NCI-H1092 treated with DMSO at 0.1 percent for 48 hours (cell line): ENCODE data around the gene FAH.

Experiments used
- DNase-seq: peaks from one replicate; lab custom pipeline; 2025; lab: John Stamatoyannopoulos, UW

FAH gene

DNA sequence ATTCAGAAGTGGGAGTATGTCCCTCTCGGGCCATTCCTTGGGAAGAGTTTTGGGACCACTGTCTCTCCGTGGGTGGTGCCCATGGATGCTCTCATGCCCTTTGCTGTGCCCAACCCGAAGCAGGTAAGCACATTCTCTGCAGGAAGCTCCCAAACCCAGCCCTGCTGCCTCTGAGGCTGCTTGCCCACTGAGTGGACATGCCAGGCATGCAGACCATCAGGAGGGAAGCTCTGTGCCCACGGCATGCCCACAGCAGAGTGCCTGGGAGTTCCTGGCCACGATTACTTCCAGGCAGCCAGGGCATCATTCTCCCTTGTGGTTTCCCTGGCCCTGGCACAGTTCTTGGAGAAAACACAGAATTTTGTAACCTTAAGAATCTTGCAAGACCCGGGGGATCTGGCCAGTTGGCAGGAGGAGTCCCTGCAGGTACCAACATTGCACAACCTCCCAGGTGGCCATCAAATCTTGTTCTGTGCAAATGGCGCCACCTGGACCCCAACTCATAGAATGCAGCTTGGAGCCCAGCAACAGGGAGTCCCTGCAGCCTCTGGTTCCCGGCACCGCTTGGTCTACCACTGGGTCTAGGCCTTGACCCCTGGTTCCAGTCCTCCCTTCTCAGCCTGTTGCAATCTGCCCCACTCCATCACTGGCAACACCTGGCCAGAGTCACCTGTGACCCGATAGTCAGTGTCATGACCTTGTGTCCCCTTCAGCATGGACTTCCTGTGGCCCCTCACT lies 20.4 kb downstream of the FAH start:
- peak; percentile 51 for DNase-seq

DNA sequence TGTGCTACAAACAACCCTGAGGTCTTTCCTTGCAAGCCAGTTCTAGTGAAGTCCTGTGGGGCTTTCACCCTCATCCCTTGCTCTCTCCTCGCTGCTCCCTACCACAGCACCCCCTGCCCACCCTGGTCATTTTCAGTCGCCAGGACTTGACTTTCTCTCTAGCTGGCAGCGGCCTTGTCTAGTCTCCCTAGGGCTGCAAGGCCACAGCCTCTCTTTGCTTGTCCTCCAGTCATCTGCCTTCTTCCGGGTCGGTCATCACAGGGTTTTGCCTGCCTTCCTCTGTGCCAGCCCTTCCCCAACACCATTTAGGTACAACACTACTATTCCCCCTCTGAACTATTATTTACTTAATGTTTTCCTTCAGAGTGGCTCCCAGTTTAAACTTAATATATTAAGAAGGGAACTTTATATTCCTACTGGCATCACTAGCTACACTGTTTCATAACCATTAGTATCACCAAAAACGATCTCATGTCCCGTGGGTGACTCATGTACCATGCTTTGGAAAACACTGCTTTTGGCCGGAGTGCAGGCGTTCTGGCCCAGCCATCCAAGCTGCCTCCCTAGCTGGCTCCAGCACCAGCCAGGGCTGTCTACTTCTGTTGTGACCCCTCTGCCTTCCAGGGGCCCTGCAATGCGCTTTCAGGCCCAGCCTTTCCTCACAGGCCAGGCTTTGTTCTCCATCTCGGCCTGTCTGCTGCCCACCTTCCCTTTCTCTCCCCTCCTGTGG lies 21.4 kb downstream of the FAH start:
- DNase-seq, result no peak

- DNase-seq, result no peak
These were observed 22.6 kb downstream of the FAH start for GRCh38 chr15:80175436-80175835.

DNA sequence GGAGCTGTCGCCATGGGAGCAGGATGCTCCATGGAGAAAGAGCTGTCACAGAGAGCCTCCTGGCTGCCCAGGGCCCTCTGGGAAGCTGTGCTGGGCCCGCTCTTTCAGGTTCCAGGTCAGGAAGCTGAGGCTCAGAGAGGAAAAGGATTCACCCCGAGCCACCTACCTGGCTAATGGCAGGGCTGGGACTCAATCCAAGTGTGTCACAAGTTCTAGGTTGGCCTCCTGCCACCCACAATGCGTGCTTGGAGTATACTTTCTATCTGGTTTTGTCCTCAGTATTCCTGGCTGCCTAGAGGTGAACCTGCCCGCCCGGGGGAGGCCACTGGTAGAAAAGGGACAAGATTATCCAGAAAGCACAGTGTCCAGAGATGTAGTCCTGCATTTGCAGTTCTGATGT lies 23.6 kb downstream of the FAH start:
- DNase-seq, result no peak

- no peak for DNase-seq
These were observed 24.4 kb downstream of the FAH start for GRCh38 chr15:80177156-80177555.

GRCh38 chr15:80179025-80179759 lies 26.4 kb downstream of the FAH start:
- DNase-seq, result no peak

GRCh38 chr15:80179935-80180334 lies 27.1 kb downstream of the FAH start:
- DNase-seq, result no peak

DNA sequence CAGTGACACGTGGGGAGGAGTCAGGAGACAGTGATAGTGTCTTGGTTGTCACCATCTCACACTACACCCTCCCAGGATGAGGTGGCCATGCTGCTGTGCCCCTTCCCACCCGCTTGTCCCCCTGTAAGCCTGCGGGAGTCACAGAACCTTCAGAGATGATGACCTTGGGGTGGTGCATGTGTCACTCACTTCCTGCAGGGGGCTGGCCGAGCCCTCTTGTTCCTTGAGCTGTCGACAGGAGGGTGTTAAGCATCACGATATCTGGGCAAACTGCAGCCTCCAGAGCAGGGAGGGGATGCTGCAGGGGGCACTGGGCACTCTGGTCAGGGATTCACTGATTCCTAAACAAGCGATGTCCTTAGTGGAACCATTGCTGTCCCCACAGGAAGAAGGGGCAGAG lies 27.7 kb downstream of the FAH start:
- DNase-seq, result no peak

DNA sequence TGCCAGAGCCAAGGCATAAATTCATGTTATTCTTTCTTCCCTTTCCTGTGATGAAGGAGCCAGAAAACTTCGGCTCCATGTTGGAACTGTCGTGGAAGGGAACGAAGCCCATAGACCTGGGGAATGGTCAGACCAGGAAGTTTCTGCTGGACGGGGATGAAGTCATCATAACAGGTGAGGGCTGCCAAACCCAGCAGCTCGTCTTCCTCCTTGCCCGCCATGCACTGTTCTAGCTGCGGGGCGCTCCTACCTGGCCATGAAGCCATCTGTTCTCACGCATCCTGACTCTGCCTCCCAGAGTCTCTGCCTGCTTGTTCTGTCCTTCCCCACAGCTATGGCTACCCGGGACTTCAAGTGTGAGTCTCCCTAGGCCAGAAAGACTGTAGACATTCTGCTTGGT lies 28.2 kb downstream of the FAH start:
- no peak for DNase-seq

GRCh38 chr15:80182611-80183261 lies 29.9 kb downstream of the FAH start:
- DNase-seq, result no peak

DNA sequence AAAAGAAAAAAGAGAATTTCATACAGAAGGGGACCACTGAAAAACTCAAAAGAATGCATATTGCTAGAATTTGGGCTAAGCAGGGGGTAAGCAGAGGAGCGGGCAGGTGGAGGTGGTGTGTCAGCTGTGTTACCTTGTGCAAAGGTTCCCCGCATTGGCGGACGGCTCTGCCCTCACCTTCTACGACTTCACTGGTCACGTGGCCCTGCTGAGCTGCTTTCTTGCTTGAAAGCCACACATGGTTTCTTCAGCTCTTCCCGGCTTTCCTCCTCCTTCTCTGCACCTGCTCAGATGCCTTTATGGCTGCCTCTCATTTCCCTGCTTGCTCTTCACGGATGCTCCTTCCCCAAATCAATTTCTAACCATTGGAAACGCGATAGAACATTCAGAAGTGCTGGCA lies 30.5 kb downstream of the FAH start:
- DNase-seq, result no peak

DNA sequence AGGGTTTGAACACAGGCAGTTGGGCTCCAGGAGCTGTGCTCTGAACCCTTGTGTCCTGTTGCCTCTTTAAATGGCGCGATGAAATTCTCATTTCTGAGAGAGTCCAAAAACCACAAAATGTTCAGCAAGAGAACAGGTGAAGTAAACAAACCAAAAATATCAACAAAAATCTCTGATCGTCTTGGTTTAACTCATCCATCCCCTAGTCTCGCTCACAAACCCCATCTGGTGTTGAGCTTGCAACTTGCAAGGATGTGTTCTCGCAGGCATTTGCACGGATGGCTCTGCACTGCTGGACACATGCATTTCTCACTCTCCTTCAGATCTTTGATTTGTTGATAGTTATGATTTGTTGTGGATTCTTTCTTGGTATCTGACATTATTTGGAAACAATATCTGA lies 31.1 kb downstream of the FAH start:
- DNase-seq, result no peak

DNA sequence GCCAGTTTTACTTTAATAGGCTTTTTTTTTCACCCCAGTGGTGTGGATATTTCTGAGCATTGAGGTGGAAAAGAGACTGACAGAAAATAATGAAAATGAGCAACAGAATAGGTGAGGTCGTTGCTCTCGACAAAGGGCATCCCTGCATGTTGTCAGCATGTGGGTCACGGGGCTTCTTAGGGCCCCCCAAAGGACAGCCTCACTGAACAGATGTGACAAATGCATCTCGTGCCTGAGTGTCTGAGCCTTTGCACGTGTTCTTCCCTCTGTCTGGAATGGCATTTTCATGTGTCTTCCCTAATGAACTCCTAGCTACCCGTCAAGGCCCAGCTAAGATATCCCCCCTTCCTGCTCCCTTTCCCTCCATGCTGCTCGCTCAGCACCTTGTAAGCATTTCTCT lies 31.8 kb downstream of the FAH start:
- no peak for DNase-seq

DNA sequence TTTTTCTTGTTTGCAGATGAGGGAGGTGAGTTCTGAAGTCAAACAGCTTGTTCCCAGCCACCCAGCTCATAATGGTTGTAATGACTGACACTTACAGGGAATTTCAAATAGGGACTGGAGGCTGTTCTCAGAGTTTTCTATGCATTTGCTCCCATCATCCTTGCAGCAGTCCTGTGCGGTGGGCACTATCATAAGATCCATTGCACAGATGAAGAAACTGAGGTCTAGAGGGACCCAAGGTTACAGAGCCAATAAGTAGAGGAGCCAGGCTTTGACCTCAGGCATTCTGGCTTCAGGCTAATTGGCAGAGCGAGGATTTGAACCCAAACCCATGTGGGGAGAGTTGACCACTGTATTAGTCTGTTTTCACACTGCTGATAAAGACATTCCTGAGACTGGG lies 32.4 kb downstream of the FAH start:
- no peak for DNase-seq

- no peak for DNase-seq
These were observed 33.3 kb downstream of the FAH start for GRCh38 chr15:80186066-80186465.

- no peak for DNase-seq
These were observed 33.8 kb downstream of the FAH start for GRCh38 chr15:80186597-80186996.

DNA sequence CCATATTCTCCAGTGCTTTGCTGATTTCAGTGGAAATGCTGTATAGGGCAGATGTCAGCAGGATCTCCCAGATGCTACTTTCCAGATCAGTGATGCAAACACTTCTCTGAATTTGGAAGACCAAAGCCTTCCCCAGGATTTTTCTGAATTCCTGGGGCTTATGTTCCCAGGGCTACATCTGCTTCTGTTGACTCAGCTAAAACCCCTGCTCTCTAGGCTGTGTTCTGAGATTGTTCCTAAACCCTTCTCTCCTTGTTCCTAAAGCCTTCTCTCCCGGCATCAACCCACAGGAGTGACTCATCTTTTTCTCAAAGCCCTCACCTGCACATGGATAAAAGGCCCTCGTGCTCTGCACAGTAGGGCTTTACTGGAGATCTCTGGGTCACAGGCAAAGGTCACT lies 35.5 kb downstream of the FAH start:
- no peak for DNase-seq

DNA sequence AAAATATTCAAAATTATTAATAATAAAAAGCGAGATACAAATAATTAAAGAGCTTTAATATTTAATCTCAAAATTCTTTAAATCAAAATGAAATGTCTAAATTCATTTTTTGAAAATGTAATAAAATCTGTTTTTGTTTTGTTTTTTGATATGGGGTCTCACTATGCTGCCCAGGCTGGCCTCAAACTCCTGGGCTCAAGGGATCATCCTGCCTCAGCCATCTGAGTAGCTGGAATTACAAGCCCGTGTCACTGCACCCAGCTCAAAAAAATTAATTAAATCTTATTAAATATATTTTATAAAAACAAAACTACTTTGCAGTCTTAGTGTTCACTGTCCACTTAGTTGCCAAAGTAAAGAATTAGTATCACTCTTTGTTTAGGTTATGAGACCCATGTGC lies 38.4 kb downstream of the FAH start:
- no peak for DNase-seq

DNA sequence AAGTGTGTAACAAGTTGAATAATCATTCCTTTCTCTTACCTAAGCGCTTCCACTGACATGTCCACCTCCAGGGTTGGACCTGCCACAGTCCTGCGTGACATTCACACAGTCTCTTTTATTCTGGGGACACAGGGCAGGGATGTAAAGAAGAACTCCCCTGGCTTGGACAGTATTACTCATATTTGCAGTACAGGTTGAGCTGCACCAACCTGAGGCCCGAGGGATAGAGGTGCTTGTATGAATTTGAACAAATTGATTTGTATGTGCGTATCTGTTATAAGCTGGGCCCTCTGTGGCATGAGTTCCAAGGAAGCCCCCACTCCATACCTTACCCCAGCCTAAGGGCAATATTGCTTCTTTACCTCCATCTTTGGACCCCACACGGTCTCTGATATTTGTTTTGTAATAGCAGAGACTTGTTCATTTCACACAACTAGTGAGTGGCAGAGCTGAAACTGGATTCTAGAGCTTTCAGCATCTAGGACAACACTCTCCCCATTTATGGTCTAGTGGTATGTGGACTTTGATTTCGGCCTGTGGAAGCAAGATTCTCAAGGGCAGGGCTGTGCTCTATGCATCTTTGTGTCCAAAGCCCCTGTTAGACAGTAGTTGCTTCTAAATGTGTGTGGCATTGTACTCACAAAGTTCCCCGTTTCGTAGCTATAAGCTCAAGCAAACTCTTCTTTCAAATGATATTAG lies 39.2 kb downstream of the FAH start:
- no peak for DNase-seq

- no peak for DNase-seq
These were observed 41.4 kb downstream of the FAH start for GRCh38 chr15:80194186-80194585.

DNA sequence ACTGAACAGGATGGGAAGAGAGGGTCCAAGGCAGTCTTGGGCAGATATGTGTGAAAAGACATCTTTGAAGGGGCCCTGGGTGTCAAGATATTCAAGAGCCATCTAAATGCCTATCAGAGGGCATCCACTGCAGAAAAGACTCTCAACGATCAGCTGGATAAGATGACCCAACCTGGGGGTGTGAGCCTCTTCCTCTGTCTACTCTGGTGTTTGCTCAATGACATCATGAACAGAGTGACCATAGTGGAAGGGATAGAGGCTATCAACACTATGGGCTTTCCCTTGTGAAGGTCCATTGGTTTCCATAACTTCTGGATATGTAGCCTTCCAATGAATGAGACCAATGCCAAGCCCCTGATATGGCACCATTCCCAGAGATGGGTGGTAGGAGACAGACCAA lies 42.1 kb downstream of the FAH start:
- no peak for DNase-seq

- no peak for DNase-seq
These were observed 46.6 kb downstream of the FAH start for GRCh38 chr15:80199366-80199765.
